Putamen (tissue), 1 donor: ENCODE data around the gene TCEA2.

Experiments
- DNase-seq: peaks from one replicate; pipeline ENCODE4 v3.0.0-alpha.2; 2016; ENCODE audit warnings: low spot score

The TCEA2 gene

DNA sequence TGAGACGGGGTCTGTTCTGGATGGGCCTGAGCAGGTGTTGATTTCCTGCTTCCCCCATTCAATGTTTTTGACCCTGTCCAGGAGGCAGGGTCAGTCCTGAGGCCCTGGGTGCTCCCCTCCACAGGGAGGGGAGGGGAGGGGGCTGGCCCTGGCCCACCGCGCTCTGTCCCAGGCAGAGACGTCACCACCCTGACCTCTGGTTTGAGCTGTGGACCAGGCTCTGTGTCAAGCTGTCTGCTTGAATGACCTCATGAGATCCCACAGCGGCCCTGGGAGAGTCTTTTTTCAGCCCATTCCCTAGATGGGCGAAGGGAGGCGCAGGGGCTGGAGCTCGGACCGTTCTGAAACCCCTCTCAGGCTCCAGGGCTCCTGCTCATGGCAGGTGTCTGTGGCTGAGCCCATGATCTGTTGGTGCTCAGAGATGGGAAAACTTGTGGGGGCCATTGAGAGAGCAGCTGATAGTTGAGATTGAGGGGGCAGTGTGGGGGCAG, 30.1 kb downstream of the TCEA2 start:
- DNase-seq = no peak

DNA sequence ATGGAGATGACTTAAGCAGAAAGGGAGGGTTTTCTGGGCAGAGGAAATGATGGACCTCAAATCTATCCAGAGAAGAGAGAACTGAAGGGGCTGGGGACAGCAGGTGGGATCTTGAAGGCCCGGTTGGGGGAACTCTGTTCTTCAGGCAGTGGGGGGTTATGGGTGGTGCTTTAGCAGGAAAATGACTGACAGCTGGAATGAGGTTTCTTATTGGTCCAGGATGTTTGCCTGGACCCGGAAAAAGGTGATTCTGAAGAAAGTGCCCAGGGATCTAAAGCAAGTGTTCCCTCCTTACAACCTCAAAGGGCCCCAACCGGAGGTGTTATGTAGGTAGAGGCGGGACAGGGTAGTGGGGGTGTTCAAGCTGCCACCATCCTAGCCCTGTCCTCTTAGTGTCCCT, 32.5 kb downstream of the TCEA2 start:
- DNase-seq = no peak

GRCh38 chr20:64095927-64096326, 32.9 kb downstream of the TCEA2 start:
- DNase-seq = no peak

DNA sequence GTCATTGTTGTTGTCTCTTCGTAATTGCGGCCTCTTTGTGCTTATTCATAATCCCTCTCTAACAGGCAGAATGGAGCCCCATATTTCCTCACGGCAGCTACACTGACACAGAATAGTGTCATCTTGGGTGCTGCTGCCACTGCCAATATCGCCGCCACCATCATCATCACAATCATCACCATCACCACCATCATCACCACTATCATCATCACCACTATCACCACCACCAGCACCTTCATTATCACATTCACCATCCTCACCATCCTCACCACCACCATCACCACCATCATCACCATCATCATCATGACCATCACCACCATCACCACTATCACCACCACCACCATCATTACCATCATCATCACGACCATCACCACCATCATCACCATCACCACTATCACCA, 33.5 kb downstream of the TCEA2 start:
- DNase-seq = no peak

DNA sequence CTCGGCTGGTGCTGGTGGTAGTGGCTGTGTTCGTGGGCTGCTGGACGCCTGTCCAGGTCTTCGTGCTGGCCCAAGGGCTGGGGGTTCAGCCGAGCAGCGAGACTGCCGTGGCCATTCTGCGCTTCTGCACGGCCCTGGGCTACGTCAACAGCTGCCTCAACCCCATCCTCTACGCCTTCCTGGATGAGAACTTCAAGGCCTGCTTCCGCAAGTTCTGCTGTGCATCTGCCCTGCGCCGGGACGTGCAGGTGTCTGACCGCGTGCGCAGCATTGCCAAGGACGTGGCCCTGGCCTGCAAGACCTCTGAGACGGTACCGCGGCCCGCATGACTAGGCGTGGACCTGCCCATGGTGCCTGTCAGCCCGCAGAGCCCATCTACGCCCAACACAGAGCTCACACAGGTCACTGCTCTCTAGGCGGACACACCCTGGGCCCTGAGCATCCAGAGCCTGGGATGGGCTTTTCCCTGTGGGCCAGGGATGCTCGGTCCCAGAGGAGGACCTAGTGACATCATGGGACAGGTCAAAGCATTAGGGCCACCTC, 35.5 kb downstream of the TCEA2 start:
- no peak for DNase-seq

DNA sequence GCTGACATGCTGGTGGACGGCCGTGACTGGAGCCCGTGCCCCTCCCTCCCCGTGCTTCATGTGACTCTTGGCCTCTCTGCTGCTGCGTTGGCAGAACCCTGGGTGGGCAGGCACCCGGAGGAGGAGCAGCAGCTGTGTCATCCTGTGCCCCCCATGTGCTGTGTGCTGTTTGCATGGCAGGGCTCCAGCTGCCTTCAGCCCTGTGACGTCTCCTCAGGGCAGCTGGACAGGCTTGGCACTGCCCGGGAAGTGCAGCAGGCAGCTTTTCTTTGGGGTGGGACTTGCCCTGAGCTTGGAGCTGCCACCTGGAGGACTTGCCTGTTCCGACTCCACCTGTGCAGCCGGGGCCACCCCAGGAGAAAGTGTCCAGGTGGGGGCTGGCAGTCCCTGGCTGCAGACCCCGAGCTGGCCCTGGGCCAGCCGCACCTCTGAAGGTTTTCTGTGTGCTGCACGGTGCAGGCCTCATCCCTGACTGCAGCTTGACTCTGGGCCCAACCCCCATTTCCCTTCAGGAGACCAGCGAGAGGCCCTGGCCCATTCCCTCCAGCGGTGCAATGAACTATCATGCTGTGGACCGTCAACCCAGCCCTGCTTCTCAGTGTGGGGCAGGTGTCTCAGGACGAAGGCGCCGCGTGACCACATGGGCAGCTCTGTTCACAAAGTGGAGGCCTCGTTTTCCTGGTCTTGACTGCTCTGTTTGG, 36.2 kb downstream of the TCEA2 start:
- no peak for DNase-seq

DNA sequence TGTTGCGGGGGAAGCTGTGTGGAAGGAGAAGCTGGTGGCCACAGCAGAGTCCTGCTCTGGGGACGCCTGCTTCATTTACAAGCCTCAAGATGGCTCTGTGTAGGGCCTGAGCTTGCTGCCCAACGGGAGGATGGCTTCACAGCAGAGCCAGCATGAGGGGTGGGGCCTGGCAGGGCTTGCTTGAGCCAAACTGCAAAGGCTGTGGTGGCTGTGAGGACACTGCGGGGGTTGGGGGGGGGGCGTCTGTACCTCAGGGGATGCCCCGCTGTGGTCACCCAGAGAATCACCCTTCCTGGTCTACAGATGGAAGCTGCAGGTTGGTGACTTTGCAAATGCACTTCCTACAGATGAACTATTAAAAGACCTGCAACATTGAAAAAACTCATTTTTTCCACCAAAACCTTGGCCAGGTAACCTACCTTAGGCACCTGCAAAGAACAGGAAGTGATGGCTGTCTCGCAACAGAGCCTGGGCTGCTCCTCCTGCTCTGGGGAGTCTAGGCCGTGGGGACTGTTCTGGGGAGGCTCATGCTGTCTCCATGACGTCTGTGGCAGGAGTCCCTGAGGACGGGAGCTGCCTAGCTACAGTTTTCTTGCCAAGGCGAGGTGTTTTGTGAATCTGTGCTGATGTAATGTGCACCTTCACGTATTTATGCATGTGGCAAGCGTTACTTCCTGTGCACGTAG, 37.0 kb downstream of the TCEA2 start:
- DNase-seq = no peak

DNA sequence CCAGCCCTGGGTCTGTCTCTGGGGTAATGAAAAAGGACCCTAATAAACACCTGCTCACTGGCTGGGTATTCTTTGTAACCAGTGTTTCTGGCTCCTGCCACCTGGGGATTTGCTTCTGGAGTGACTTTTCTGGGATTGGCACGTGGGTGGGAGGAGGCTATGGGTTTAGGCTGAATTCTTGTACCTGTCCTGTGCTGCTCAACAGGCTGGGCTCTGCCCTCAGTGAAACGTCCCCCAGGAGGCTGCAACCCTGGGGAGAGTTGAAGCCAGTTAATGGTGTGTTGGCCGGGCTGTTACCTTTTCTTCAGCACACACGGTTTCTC, 37.5 kb downstream of the TCEA2 start:
- no peak for DNase-seq

- no peak for DNase-seq
Measured at GRCh38 chr20:64100946-64101688, 38.1 kb downstream of the TCEA2 start.

DNA sequence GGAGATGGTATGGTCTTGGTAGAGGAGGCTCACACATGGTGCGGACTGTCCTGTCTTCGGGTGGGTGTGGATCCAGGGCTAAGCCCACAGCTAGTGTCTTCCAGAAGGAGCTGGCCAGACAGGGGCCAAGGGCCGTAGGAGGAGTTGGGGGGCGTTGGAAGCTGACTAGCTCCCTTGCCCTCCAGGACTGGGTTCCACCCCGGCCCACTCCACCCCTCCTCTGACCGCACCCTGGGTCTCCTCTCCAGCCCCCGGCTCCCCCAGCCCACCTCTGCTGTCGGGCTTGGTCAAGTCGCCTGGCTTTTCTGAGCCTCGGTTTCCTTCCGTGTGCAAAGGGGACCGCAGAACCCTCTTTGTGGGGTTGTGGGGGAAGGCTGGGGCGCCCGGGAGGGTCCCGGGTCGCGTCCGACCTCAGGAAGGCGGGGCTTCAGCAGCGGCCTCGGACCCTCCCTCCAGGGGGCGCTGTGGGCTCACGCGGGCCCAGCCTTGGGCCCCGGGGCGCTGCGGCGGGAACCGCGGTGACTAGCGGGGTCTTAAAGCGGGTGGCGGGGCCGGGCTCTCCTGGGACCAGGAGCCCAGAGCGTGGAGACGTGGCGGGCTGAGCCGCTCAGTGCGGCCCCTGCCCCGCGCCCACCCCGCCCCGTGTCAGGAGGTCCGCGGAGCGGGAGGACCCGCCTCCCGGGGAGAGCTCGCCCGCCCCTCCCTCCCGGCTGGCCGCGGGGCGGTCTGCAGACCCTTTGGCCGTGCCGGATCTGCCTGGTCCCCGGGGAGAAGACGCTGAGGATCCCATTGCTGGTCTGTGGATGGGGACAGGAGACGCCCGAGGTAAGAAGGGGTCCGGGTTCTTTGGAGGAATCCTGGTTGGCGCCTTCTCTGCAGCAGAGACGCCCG, 39.0 kb downstream of the TCEA2 start:
- no peak for DNase-seq

DNA sequence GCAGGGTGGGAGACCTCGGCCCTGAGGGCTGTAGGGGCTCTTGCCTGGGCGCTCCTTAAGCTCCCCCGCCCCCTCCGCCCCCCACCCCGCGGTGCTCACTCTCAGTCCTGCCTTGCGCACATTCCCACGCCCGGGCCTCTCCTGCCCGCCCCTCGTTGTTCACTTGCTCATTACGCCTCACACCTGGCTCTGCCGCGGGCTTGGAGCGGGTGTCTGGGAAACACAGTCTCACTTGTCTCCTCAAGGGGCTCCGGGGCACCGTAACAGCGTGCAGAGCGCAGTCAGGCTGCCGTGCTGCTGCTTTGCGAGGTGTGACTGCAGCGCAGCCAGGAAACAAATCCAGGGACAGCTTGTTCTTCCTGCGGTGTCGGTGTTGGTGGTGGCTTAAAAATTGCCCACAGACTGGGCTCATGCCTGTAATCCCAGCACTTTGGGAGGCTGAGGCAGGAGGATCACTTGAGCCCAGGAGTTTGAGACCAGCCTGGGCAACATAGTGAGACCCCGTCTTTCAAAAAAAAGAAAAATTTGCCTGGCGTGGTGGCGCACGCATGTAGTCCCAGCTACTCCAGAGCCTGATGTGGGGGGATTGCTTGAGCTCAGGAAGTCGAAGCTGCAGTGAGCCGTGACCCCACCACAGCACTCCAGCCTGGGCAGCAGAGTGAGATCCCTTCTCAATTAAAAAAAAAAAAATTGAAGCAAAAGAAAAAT, 39.8 kb downstream of the TCEA2 start:
- no peak for DNase-seq

DNA sequence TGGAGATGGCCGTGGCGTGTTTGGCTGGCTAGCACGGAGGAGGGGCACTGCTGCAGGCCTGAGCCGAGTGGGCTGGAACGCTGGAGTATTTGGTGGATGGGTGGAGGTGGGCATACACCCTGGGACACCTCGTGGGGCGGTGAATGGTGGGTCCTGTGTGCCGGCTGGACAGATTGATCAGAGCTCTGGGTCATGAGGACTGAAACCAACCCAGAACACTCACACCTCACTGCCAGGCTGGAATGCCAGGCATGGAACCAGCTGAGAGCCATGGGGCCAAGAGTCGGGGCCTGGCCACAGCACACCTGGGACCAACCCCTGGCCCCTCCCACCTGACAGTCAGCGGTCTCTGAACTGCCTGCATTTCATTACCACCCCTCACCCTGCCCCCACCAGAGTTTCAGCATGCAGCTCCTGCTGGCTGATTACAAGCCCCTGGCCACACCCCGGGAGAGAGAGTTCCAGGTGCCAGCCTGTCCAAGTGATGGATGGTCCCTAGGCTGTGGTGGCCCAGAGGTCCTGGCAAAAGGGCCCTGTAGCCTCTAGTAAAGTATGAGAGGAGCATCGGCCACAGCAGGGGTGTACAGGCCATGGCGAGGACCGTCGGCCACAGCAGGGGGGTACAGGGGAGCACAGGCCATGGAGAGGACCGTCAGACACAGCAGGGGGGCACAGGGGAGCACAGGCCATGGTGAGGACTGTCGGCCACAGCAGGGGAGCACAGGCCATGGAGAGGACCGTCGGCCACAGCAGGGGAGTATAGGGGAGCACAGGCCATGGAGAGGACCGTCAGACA, 41.1 kb downstream of the TCEA2 start:
- no peak for DNase-seq

GRCh38 chr20:64104667-64105451, 41.9 kb downstream of the TCEA2 start:
- DNase-seq = no peak

DNA sequence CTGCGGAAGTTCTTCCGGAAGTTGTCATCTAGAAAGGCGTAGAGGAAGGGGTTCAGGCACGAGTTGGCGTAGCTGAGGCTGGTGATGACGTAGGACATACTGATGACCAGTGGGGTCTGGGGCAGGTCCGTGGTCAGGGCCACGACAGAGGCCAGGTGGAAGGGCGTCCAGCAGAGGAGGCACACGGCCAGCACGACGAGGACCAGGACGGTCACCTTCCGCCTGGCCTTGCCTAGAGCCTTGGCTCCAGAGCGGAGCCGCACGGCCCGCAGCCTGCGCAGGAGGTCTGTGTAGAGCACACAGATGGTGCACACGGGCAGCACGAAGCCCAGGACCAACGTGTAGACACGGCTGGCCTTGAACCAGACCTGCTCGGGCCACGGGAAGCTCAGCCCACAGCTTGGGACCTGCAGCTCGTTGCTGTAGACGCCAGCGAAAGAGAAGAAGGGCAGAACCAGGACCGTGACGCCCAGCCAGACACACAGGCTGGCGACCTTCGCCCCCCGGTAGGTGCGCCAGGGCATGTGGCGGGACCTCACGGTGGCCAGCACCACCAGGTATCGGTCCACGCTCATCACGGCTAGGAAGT, 42.9 kb downstream of the TCEA2 start:
- DNase-seq = no peak

- DNase-seq = no peak
Measured at GRCh38 chr20:64106435-64106961, 43.5 kb downstream of the TCEA2 start.

- DNase-seq = no peak
Measured at GRCh38 chr20:64106981-64107735, 44.2 kb downstream of the TCEA2 start, which contains the start of gene NPBWR2. TSS of gene NPBWR2 (minus strand) at chr20:64107565. CDS start at chr20:64106831, 734 bp downstream.

GRCh38 chr20:64107736-64108457, 44.9 kb downstream of the TCEA2 start:
- no peak for DNase-seq
